Stimulated activated CD8-positive, alpha-beta memory T cell treated with anti-CD3 and anti-CD28 coated beads, Interleukin-15, amount 100 ng/mL, for 48 hours (primary cell): ENCODE data around the gene ERI2.
"Not testable (repeated sequence)": the region's sequence is repeated elsewhere in the genome, so short reads cannot be mapped to it uniquely, and the experiment has no call there.

Experiments
- DNase-seq, 2 donors: peaks; one replicate each; pipeline ENCODE4 v3.0.0-alpha.2; 2020; ENCODE audit warnings: low read depth in 2 of 2

ERI2 gene

GRCh38 chr16:20764448-20764847, 41.8 kb downstream of the ERI2 start:
- DNase-seq: not testable (repeated sequence)

DNA sequence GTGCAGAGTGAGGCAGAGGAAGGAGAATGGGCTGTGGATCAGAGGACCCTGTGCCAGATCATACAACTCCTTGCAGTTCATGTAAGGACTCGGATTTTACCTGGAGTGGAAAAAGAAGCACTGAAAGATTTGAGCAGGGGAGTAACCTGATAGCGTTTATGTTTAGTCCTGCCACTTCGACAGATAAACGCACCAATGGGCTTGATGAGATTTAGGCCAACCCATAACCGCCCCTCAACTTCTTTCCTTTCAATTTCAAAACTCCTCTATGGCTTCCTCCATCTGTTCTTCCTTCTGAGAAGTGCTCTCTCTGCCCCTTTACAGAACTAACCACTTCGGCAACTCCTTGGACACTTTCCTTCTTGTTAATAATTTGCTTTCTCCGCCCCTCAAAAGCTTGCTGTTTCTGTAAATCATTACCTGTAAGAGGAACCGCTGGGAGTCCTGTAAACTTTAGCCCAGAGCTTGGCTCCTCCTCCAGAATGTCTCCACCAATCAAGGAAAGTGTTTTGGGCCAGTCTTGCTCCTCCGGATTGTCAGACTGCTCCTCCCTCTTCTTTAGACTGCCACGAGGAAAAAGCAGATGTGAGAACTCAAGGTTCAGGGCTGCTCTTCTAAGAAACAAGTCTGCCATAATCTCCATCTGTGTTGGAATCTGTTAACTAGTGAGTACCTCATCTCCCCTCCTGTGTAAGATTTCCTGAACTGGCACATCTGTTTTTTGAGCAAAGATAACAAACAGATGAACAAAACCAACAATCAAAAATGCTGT, 42.6 kb downstream of the ERI2 start, which contains the start of gene ACSM3:
Gene ACSM3, plus strand, starts transcription at position 554 of the 772 bp plus-strand sequence. CDS start 6,021 bp downstream, outside the sequence.
- DNase-seq: peak in 1 of 2 donors; percentile 30

DNA sequence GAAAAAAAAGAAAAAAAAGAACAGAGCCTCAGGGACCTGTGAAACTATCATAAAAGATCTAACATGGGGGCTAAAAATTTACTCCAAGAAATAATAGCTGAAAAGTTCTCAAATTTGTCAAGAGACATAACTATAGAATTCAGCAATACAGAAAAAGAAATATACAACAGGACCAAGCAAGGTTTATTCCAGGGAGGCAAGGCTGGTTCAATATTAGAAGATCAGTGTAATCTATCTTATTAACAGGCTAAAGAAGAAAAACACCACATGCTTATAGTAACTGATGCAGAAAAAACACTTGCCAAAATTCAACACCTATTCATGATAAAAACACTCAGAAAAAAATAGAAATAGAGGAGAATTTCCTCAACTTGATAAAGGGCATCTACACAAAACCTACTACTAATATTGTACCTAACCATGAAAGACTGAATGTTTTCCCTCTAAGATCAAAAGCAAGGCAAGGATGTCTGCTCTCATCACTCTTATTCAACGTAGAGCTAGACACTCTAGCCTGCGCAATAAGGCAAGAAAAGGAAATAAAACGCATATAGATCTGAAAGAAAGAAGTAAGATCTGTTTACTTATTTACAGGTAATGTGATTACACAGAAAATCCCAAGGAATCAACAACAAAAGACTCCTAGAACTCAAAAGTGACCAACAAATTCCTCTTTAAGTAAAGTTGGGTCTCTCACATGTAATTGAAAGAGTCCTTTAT, 43.7 kb downstream of the ERI2 start:
- no peak for DNase-seq

GRCh38 chr16:20761175-20761574, 45.1 kb downstream of the ERI2 start:
- DNase-seq: no peak

GRCh38 chr16:20760346-20760745, 45.9 kb downstream of the ERI2 start:
- no peak for DNase-seq

- not testable (repeated sequence) for DNase-seq
Observed at GRCh38 chr16:20755799-20756198, 50.5 kb downstream of the ERI2 start.

DNA sequence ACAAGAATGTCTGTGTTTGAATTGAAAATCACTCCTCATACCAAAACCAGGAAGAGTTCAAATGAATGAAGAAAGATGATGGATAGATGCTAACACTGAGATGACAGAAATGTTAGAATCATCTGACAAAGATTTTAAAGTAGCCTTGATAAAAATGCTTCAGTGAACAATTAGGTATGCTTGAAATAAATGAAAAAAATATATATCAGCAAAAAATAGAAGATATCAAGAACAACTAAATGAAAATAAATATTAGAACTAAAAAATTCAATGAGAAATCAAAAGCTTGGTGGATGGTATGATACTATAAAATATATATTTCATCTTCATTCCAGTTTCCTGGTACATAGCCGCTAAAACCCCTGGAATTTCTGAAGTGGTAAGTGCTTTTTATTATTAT, 51.0 kb downstream of the ERI2 start:
- DNase-seq: no peak

GRCh38 chr16:20753727-20754126, 52.5 kb downstream of the ERI2 start:
- no peak for DNase-seq

DNA sequence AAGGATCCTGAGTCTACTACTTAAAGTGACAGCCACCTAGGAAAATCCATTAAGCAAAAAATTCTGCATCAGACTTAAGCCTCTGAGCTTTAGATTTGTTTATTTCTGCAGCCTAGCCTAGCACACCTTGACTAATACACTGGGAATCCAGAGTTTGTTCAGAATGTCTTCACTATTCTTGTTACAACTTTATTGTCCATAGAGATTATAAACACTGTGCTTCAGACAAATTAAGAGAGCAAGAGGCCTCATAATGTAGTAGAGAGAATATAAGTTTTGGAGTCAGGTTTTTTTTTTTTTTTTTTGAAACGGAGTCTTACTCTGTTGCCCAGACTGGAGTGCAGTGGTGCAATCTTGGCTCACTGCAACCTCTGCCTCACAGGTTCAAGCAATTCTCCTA, 55.7 kb downstream of the ERI2 start:
- no peak for DNase-seq

- DNase-seq: no peak
Observed at GRCh38 chr16:20749474-20749873, 56.8 kb downstream of the ERI2 start.

- no peak for DNase-seq
Observed at GRCh38 chr16:20747030-20747816, 59.0 kb downstream of the ERI2 start.

GRCh38 chr16:20746461-20746860, 59.8 kb downstream of the ERI2 start:
- DNase-seq: no peak
